Measurements from ENCODE around the gene USH1C. TPM values are rescaled to one million over a fixed set of nuclear protein-coding genes. Genes with fewer than 3 reads are reported as not detected.

Gene USH1C
- total and polyA plus RNA-seq, 9 of the 15 experiments (the other 6 are each of a cell fraction or from before 2014, with no cell fraction given): 0.04 TPM; not detected in 8

GRCh38 chr11:17500673-17501072 is 43.5 kb downstream of the USH1C start:
- 0% methylated on average over 12 of the region's 12 CpGs for WGBS (ENCODE audit: insufficient coverage, low coverage, missing lambda C conversion rate)
- intact Hi-C loops (cut with micrococcal nuclease): no loop called here
- peaks cover 4% of the 10 kb centered on the region for H3K9me1 ChIP-seq (ENCODE audit: control insufficient read depth, insufficient read depth, low read length)
- no peak overlapping the region for H2AFZ ChIP-seq (ENCODE audit: low read depth, low read length)
- no peaks in the 10 kb centered on the region for H3K79me2 ChIP-seq (ENCODE audit: control insufficient read depth, insufficient read depth, low read length)
- H3K9me3 ChIP-seq (replicated peaks; ENCODE audit: control insufficient read depth, insufficient read depth, low read depth, low read length): no peaks in the 10 kb centered on the region
- H3K4me1 ChIP-seq (replicated peaks in 1 of 2; ENCODE audit: control insufficient read depth in 2 of 2, insufficient read depth in 2 of 2, low read length in 2 of 2): no peaks in the 10 kb centered on the region
- H3K9ac ChIP-seq (ENCODE audit: insufficient read depth in 1 of 2, low read depth in 2 of 2, low read length in 2 of 2): no peak overlapping the region
- FAIRE-seq (no peak), ATAC-seq (no peak), DNase-seq (ENCODE audit: extremely low read depth in 1 of 4, low spot score in 3 of 4) (no peak)
- no peak overlapping the region for H3K4me3 ChIP-seq
- TF ChIP-seq ZNF408 (CRISPR knock-in tag; IDR thresholded peaks at IDR 0.05; ENCODE audit: low read depth): no peak
- no peak for TF ChIP-seq CBX3 (IDR thresholded peaks at IDR 0.05; ENCODE audit: borderline replicate concordance in 1 of 2, low read length in 2 of 2)
- TF ChIP-seq SMARCB1 (IDR thresholded peaks at IDR 0.05; ENCODE audit: insufficient read length, low read depth): no peak
- no peak for TF ChIP-seq STAG1 (CRISPR knock-in tag; IDR thresholded peaks at IDR 0.05; ENCODE audit: borderline replicate concordance)
- TF ChIP-seq HDAC1 (IDR thresholded peaks at IDR 0.05): no peak
- no peak for TF ChIP-seq RHOXF2B (CRISPR knock-in tag; conservative IDR thresholded peaks at IDR 0.05)
- TF ChIP-seq, protein P1, sequence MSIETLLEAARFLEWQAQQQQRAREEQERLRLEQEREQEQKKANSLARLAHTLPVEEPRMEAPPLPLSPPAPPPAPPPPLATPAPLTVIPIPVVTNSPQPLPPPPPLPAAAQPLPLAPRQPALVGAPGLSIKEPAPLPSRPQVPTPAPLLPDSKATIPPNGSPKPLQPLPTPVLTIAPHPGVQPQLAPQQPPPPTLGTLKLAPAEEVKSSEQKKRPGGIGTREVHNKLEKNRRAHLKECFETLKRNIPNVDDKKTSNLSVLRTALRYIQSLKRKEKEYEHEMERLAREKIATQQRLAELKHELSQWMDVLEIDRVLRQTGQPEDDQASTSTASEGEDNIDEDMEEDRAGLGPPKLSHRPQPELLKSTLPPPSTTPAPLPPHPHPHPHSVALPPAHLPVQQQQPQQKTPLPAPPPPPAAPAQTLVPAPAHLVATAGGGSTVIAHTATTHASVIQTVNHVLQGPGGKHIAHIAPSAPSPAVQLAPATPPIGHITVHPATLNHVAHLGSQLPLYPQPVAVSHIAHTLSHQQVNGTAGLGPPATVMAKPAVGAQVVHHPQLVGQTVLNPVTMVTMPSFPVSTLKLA (conservative IDR thresholded peaks at IDR 0.05): no peak
- H4K20me1 ChIP-seq (replicated peaks; ENCODE audit: control insufficient read depth, insufficient read depth, low read length): peaks cover 4% of the 10 kb centered on the region; the same call in 1 of the 2 replicates
- H3K4me2 ChIP-seq (ENCODE audit: insufficient read depth, low read length): no peak overlapping the region
- ChIA-PET CTCF (ENCODE audit: low intra/inter-chr PET ratio) (interaction anchor here (1.1 kb wide), 1 partner anchor 117 kb away, joined by 4 read pairs; no protein-coding TSS in a partner anchor), POLR2A (no interaction called here)
- H3K27me3 ChIP-seq (ENCODE audit: control insufficient read depth in 2 of 2, insufficient read depth in 2 of 2, low read length in 2 of 2): peaks cover 0 to 53% of the 10 kb centered on the region in 2 experiments; a peak in 3 of 5 replicates
- no peak overlapping the region for H3K27ac ChIP-seq (ENCODE audit: extremely low read depth, low read depth, low read length)
- no peaks in the 10 kb centered on the region for H3K36me3 ChIP-seq (ENCODE audit: control insufficient read depth, insufficient read depth, low read length)
- in situ Hi-C loops (cut with MboI): no loop called here
- no TSS peak for BruUV-seq (replicated peaks)
